Transverse colon (tissue), 3 donors: ENCODE data around the gene RNF212.

Source experiments
- POLR2A ChIP-seq: fragments of 450-650 bp; IDR thresholded peaks from one replicate; pipeline ENCODE4 v1.6.1; 2016; ENCODE audit warnings: antibody characterized with exemption, mild to moderate bottlenecking, moderate library complexity
- TF ChIP-seq, protein P1 (sequence below), 5 experiments: fragments of 200-600 bp in 3 of 5; fragments of 450-650 bp in 2 of 5; sonication (generic) in 3 of 5; IDR thresholded peaks; 1 replicate in 2 of 5; 2 replicates in 3 of 5; pipeline ENCODE4 v1.5.1; 2016 to 2017; ENCODE audit warnings: antibody characterized with exemption in 5 of 5, inconsistent platforms in 3 of 5, mild to moderate bottlenecking in 2 of 5, moderate library complexity in 1 of 5

- TF ChIP-seq, protein P1, sequence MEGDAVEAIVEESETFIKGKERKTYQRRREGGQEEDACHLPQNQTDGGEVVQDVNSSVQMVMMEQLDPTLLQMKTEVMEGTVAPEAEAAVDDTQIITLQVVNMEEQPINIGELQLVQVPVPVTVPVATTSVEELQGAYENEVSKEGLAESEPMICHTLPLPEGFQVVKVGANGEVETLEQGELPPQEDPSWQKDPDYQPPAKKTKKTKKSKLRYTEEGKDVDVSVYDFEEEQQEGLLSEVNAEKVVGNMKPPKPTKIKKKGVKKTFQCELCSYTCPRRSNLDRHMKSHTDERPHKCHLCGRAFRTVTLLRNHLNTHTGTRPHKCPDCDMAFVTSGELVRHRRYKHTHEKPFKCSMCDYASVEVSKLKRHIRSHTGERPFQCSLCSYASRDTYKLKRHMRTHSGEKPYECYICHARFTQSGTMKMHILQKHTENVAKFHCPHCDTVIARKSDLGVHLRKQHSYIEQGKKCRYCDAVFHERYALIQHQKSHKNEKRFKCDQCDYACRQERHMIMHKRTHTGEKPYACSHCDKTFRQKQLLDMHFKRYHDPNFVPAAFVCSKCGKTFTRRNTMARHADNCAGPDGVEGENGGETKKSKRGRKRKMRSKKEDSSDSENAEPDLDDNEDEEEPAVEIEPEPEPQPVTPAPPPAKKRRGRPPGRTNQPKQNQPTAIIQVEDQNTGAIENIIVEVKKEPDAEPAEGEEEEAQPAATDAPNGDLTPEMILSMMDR (IDR thresholded peaks at IDR 0.05) = no peak
- no peak for TF ChIP-seq POLR2A
Observed at GRCh38 chr4:1091561-1091995, 21.8 kb downstream of the RNF212 start.
